Thoracic aorta (tissue), 2 donors: ENCODE results near the gene WDR17. TPM values are rescaled to one million over a fixed set of nuclear protein-coding genes. Genes with fewer than 3 reads are reported as not detected.

ENCODE experiments used
- ATAC-seq: fragments of 150-250 bp; one replicate; pipeline ENCODE4 v1.8.0; 2017; ENCODE audit warnings: low read depth; ENCODE audit not compliant: insufficient number of reproducible peaks, low FRiP score
- DNase-seq: peaks from one replicate; pipeline ENCODE4 v3.0.0-alpha.2; 2020; ENCODE audit warnings: low spot score
- H3K27ac ChIP-seq, 2 donors: fragments of 200-600 bp; sonication (generic); 1 replicate in 1 of 2; 2 replicates in 1 of 2; pipeline ENCODE4 v1.5.1; 2016; ENCODE audit warnings: mild to moderate bottlenecking in 2 of 2, moderate library complexity in 2 of 2
- H3K27me3 ChIP-seq: fragments of 200-600 bp; sonication (generic); replicated peaks from 2 replicates; pipeline ENCODE4 v1.6.0; 2016; ENCODE audit warnings: mild to moderate bottlenecking; ENCODE audit not compliant: insufficient read depth
- H3K36me3 ChIP-seq: fragments of 200-600 bp; sonication (generic); one replicate; pipeline ENCODE4 v1.5.1; 2016
- H3K4me1 ChIP-seq, 2 donors: fragments of 200-600 bp; sonication (generic); 1 replicate in 1 of 2; 2 replicates in 1 of 2; pipeline versions ENCODE4 v1.5.1 to v1.6.0; 2016; ENCODE audit warnings: low read depth in 2 of 2, mild to moderate bottlenecking in 1 of 2; ENCODE audit not compliant: control insufficient read depth in 1 of 2
- H3K4me3 ChIP-seq: fragments of 200-600 bp; sonication (generic); 2 replicates; pipeline ENCODE4 v1.5.1; 2016; ENCODE audit warnings: mild to moderate bottlenecking
- H3K9me3 ChIP-seq: fragments of 200-600 bp; sonication (generic); 2 replicates; pipeline ENCODE4 v1.5.1; 2016
- CTCF ChIP-seq: fragments of 200-600 bp; sonication (generic); IDR thresholded peaks from one replicate; pipeline ENCODE4 v1.5.1; 2019; ENCODE audit warnings: antibody characterized with exemption
- total RNA-seq, 2 donors: library from RNA; depleted of rRNA; stranded (reverse); fragments of >200 nt; gene quantifications; one replicate each; pipeline versions ENCODE4 v1.1.0 to v1.2.3, GENCODE V29; 2016

The WDR17 gene
- total RNA-seq, 2 donors from 2014 or later, result 1.7 to 5.3 TPM

GRCh38 chr4:176193126-176193525 lies 127.5 kb downstream of the WDR17 start:
- no peak overlapping the region for H3K27ac ChIP-seq

GRCh38 chr4:176193938-176194337 lies 128.3 kb downstream of the WDR17 start:
- H3K36me3 ChIP-seq, result no peaks in the 10 kb centered on the region
- H3K9me3 ChIP-seq, result no peaks in the 10 kb centered on the region
- ATAC-seq (no peak), DNase-seq (no peak)
- H3K27ac ChIP-seq, result no peak overlapping the region
- no peak for TF ChIP-seq CTCF
- peaks cover 0 to 9% of the 10 kb centered on the region in 2 donors for H3K4me1 ChIP-seq
- H3K27me3 ChIP-seq, result no peaks in the 10 kb centered on the region
- H3K4me3 ChIP-seq, result no peak overlapping the region

More at GRCh38 chr4:176193126-176193525, 127.5 kb downstream of the WDR17 start:
- DNase-seq (no peak), ATAC-seq (no peak)
- Histone ChIP-seq H3K4me3 (no peak overlapping the region), H3K36me3 (no peaks in the 10 kb centered on the region), H3K27me3 (no peaks in the 10 kb centered on the region), H3K4me1 (peaks cover 0 to 9% of the 10 kb centered on the region in 2 donors), H3K9me3 (no peaks in the 10 kb centered on the region)
- no peak for TF ChIP-seq CTCF

GRCh38 chr4:176195184-176195978 lies 129.7 kb downstream of the WDR17 start, which contains the start of gene SPATA4:
SPATA4 (minus strand) TSS chr4:176195585; CDS start chr4:176195562, 23 bp downstream.
- H3K27ac ChIP-seq, result peak within 1 kb of the TSS; percentile 62 to 76

GRCh38 chr4:176198316-176198903 lies 132.8 kb downstream of the WDR17 start:
- Histone ChIP-seq H3K27me3 (no peaks in the 10 kb centered on the region), H3K36me3 (no peaks in the 10 kb centered on the region), H3K4me3 (no peak overlapping the region), H3K4me1 (peaks cover 0 to 9% of the 10 kb centered on the region in 2 donors), H3K9me3 (no peaks in the 10 kb centered on the region), H3K27ac (no peak overlapping the region)
- TF ChIP-seq CTCF, result no peak
- DNase-seq (no peak), ATAC-seq (no peak)

More at GRCh38 chr4:176195184-176195978, 129.7 kb downstream of the WDR17 start, which contains the start of gene SPATA4:
- no peaks in the 10 kb centered on the region for H3K27me3 ChIP-seq
- no peak for TF ChIP-seq CTCF
- H3K36me3 ChIP-seq, result no peaks in the 10 kb centered on the region
- DNase-seq, result peak; percentile 88
- ATAC-seq, result peak; percentile 92
- H3K9me3 ChIP-seq, result no peaks in the 10 kb centered on the region
- peaks cover 0 to 9% of the 10 kb centered on the region in 2 donors for H3K4me1 ChIP-seq
- peak within 1 kb of the TSS; percentile 93 for H3K4me3 ChIP-seq

GRCh38 chr4:176205299-176205698 lies 139.7 kb downstream of the WDR17 start:
- ATAC-seq (no peak), DNase-seq (no peak)
- no peaks in the 10 kb centered on the region for H3K9me3 ChIP-seq
- TF ChIP-seq CTCF, result no peak
- H3K27ac ChIP-seq, result no peak overlapping the region
- no peaks in the 10 kb centered on the region for H3K4me1 ChIP-seq
- H3K27me3 ChIP-seq, result no peaks in the 10 kb centered on the region
- no peak overlapping the region for H3K4me3 ChIP-seq
- H3K36me3 ChIP-seq, result no peaks in the 10 kb centered on the region
